ENCODE results near the gene SRGAP3.

SRGAP3 gene

GRCh38 chr3:8986741-8987140, 262.7 kb downstream of the SRGAP3 start:
- Histone ChIP-seq H3K4me1 (ENCODE audit: control insufficient read depth in 1 of 2, insufficient read depth in 2 of 2, low read length in 2 of 2) (peaks cover 6 to 9% of the 10 kb centered on the region in 2 donors), H3K27me3 (ENCODE audit: low read depth, low read length) (no peaks in the 10 kb centered on the region), H3K27ac (ENCODE audit: low read length) (no peak overlapping the region), H3K36me3 (ENCODE audit: control insufficient read depth in 1 of 2, insufficient read depth in 2 of 2, low read length in 2 of 2) (peaks cover 0 to 8% of the 10 kb centered on the region in 2 donors), H3K4me3 (ENCODE audit: low read depth in 1 of 2, low read length in 2 of 2) (no peak overlapping the region), H3K9me3 (ENCODE audit: control insufficient read depth in 1 of 2, low read length in 2 of 2) (no peaks in the 10 kb centered on the region)

- H3K27ac ChIP-seq (ENCODE audit: low read length) = no peak overlapping the region
- no peak overlapping the region for H3K4me3 ChIP-seq (ENCODE audit: low read depth in 1 of 2, low read length in 2 of 2)
- H3K4me1 ChIP-seq (ENCODE audit: control insufficient read depth in 1 of 2, insufficient read depth in 2 of 2, low read length in 2 of 2) = peaks cover 6 to 9% of the 10 kb centered on the region in 2 donors
- H3K9me3 ChIP-seq (ENCODE audit: control insufficient read depth in 1 of 2, low read length in 2 of 2) = no peaks in the 10 kb centered on the region
- H3K27me3 ChIP-seq (ENCODE audit: low read depth, low read length) = no peaks in the 10 kb centered on the region
- peaks cover 0 to 8% of the 10 kb centered on the region in 2 donors for H3K36me3 ChIP-seq (ENCODE audit: control insufficient read depth in 1 of 2, insufficient read depth in 2 of 2, low read length in 2 of 2)
Observed at GRCh38 chr3:8985876-8986275, 263.6 kb downstream of the SRGAP3 start.

GRCh38 chr3:8985411-8985831, 264.0 kb downstream of the SRGAP3 start:
- H3K27ac ChIP-seq (ENCODE audit: low read length) = no peak overlapping the region
- no peak overlapping the region for H3K4me3 ChIP-seq (ENCODE audit: low read depth in 1 of 2, low read length in 2 of 2)
- H3K36me3 ChIP-seq (ENCODE audit: control insufficient read depth in 1 of 2, insufficient read depth in 2 of 2, low read length in 2 of 2) = peaks cover 0 to 6% of the 10 kb centered on the region in 2 donors
- no peaks in the 10 kb centered on the region for H3K9me3 ChIP-seq (ENCODE audit: control insufficient read depth in 1 of 2, low read length in 2 of 2)
- no peaks in the 10 kb centered on the region for H3K27me3 ChIP-seq (ENCODE audit: low read depth, low read length)
- H3K4me1 ChIP-seq (ENCODE audit: control insufficient read depth in 1 of 2, insufficient read depth in 2 of 2, low read length in 2 of 2) = peaks cover 6 to 9% of the 10 kb centered on the region in 2 donors

- Histone ChIP-seq H3K27ac (ENCODE audit: low read length) (no peak overlapping the region), H3K9me3 (ENCODE audit: control insufficient read depth in 1 of 2, low read length in 2 of 2) (peaks cover 0 to under 1% of the 10 kb centered on the region in 2 donors)
Observed at GRCh38 chr3:8984526-8984925, 264.9 kb downstream of the SRGAP3 start.

GRCh38 chr3:8984081-8984480, 265.4 kb downstream of the SRGAP3 start:
- H3K27me3 ChIP-seq (ENCODE audit: low read depth, low read length) = no peaks in the 10 kb centered on the region
- H3K9me3 ChIP-seq (ENCODE audit: control insufficient read depth in 1 of 2, low read length in 2 of 2) = peaks cover 4 to 5% of the 10 kb centered on the region in 2 donors
- H3K4me1 ChIP-seq (ENCODE audit: control insufficient read depth in 1 of 2, insufficient read depth in 2 of 2, low read length in 2 of 2) = peaks cover 6 to 9% of the 10 kb centered on the region in 2 donors
- no peak overlapping the region for H3K4me3 ChIP-seq (ENCODE audit: low read depth in 1 of 2, low read length in 2 of 2)
- no peak overlapping the region for H3K27ac ChIP-seq (ENCODE audit: low read length)
- H3K36me3 ChIP-seq (ENCODE audit: control insufficient read depth in 1 of 2, insufficient read depth in 2 of 2, low read length in 2 of 2) = no peaks in the 10 kb centered on the region

More at GRCh38 chr3:8984526-8984925, 264.9 kb downstream of the SRGAP3 start:
- H3K4me3 ChIP-seq (ENCODE audit: low read depth in 1 of 2, low read length in 2 of 2) = no peak overlapping the region
- no peaks in the 10 kb centered on the region for H3K36me3 ChIP-seq (ENCODE audit: control insufficient read depth in 1 of 2, insufficient read depth in 2 of 2, low read length in 2 of 2)
- H3K27me3 ChIP-seq (ENCODE audit: low read depth, low read length) = no peaks in the 10 kb centered on the region
- H3K4me1 ChIP-seq (ENCODE audit: control insufficient read depth in 1 of 2, insufficient read depth in 2 of 2, low read length in 2 of 2) = peaks cover 6 to 9% of the 10 kb centered on the region in 2 donors

- Histone ChIP-seq H3K9me3 (ENCODE audit: control insufficient read depth in 1 of 2, low read length in 2 of 2) (peaks cover 7 to 9% of the 10 kb centered on the region in 2 donors), H3K36me3 (ENCODE audit: control insufficient read depth in 1 of 2, insufficient read depth in 2 of 2, low read length in 2 of 2) (no peaks in the 10 kb centered on the region), H3K27me3 (ENCODE audit: low read depth, low read length) (no peaks in the 10 kb centered on the region), H3K27ac (ENCODE audit: low read length) (no peak overlapping the region), H3K4me1 (ENCODE audit: control insufficient read depth in 1 of 2, insufficient read depth in 2 of 2, low read length in 2 of 2) (peaks cover 6 to 8% of the 10 kb centered on the region in 2 donors), H3K4me3 (ENCODE audit: low read depth in 1 of 2, low read length in 2 of 2) (no peak overlapping the region)
Observed at GRCh38 chr3:8983591-8983990, 265.9 kb downstream of the SRGAP3 start.

- Histone ChIP-seq H3K9me3 (ENCODE audit: control insufficient read depth in 1 of 2, low read length in 2 of 2) (peaks cover 7 to 9% of the 10 kb centered on the region in 2 donors), H3K4me1 (ENCODE audit: control insufficient read depth in 1 of 2, insufficient read depth in 2 of 2, low read length in 2 of 2) (peaks cover 3 to 6% of the 10 kb centered on the region in 2 donors), H3K36me3 (ENCODE audit: control insufficient read depth in 1 of 2, insufficient read depth in 2 of 2, low read length in 2 of 2) (no peaks in the 10 kb centered on the region), H3K27me3 (ENCODE audit: low read depth, low read length) (no peaks in the 10 kb centered on the region), H3K4me3 (ENCODE audit: low read depth in 1 of 2, low read length in 2 of 2) (no peak overlapping the region), H3K27ac (ENCODE audit: low read length) (no peak overlapping the region)
Observed at GRCh38 chr3:8983026-8983425, 266.4 kb downstream of the SRGAP3 start.

GRCh38 chr3:8982509-8982908, 266.9 kb downstream of the SRGAP3 start:
- Histone ChIP-seq H3K4me1 (ENCODE audit: control insufficient read depth in 1 of 2, insufficient read depth in 2 of 2, low read length in 2 of 2) (peaks cover under 1 to 6% of the 10 kb centered on the region in 2 donors), H3K4me3 (ENCODE audit: low read depth in 1 of 2, low read length in 2 of 2) (no peak overlapping the region), H3K9me3 (ENCODE audit: control insufficient read depth in 1 of 2, low read length in 2 of 2) (peaks cover 7 to 9% of the 10 kb centered on the region in 2 donors), H3K27ac (ENCODE audit: low read length) (no peak overlapping the region), H3K36me3 (ENCODE audit: control insufficient read depth in 1 of 2, insufficient read depth in 2 of 2, low read length in 2 of 2) (no peaks in the 10 kb centered on the region), H3K27me3 (ENCODE audit: low read depth, low read length) (no peaks in the 10 kb centered on the region)

GRCh38 chr3:8981700-8982099, 267.7 kb downstream of the SRGAP3 start:
- H3K9me3 ChIP-seq (ENCODE audit: control insufficient read depth in 1 of 2, low read length in 2 of 2) = peaks cover 7 to 9% of the 10 kb centered on the region in 2 donors
- no peak overlapping the region for H3K27ac ChIP-seq (ENCODE audit: low read length)
- H3K4me3 ChIP-seq (ENCODE audit: low read depth in 1 of 2, low read length in 2 of 2) = no peak overlapping the region
- H3K36me3 ChIP-seq (ENCODE audit: control insufficient read depth in 1 of 2, insufficient read depth in 2 of 2, low read length in 2 of 2) = no peaks in the 10 kb centered on the region
- peaks cover 0 to 6% of the 10 kb centered on the region in 2 donors for H3K4me1 ChIP-seq (ENCODE audit: control insufficient read depth in 1 of 2, insufficient read depth in 2 of 2, low read length in 2 of 2)
- H3K27me3 ChIP-seq (ENCODE audit: low read depth, low read length) = no peaks in the 10 kb centered on the region

- Histone ChIP-seq H3K27ac (ENCODE audit: low read length) (no peak overlapping the region), H3K36me3 (ENCODE audit: control insufficient read depth in 1 of 2, insufficient read depth in 2 of 2, low read length in 2 of 2) (no peaks in the 10 kb centered on the region), H3K27me3 (ENCODE audit: low read depth, low read length) (no peaks in the 10 kb centered on the region), H3K9me3 (ENCODE audit: control insufficient read depth in 1 of 2, low read length in 2 of 2) (peaks cover 7 to 9% of the 10 kb centered on the region in 2 donors), H3K4me3 (ENCODE audit: low read depth in 1 of 2, low read length in 2 of 2) (no peak overlapping the region), H3K4me1 (ENCODE audit: control insufficient read depth in 1 of 2, insufficient read depth in 2 of 2, low read length in 2 of 2) (peaks cover 0 to 6% of the 10 kb centered on the region in 2 donors)
Observed at GRCh38 chr3:8981296-8981695, 268.1 kb downstream of the SRGAP3 start.

- Histone ChIP-seq H3K27ac (ENCODE audit: low read length) (no peak overlapping the region), H3K9me3 (ENCODE audit: control insufficient read depth in 1 of 2, low read length in 2 of 2) (peaks cover 7 to 9% of the 10 kb centered on the region in 2 donors), H3K27me3 (ENCODE audit: low read depth, low read length) (no peaks in the 10 kb centered on the region), H3K4me3 (ENCODE audit: low read depth in 1 of 2, low read length in 2 of 2) (no peak overlapping the region), H3K4me1 (ENCODE audit: control insufficient read depth in 1 of 2, insufficient read depth in 2 of 2, low read length in 2 of 2) (peaks cover 0 to 6% of the 10 kb centered on the region in 2 donors), H3K36me3 (ENCODE audit: control insufficient read depth in 1 of 2, insufficient read depth in 2 of 2, low read length in 2 of 2) (no peaks in the 10 kb centered on the region)
Observed at GRCh38 chr3:8980756-8981257, 268.6 kb downstream of the SRGAP3 start.

- Histone ChIP-seq H3K27ac (ENCODE audit: low read length) (no peak overlapping the region), H3K4me1 (ENCODE audit: control insufficient read depth in 1 of 2, insufficient read depth in 2 of 2, low read length in 2 of 2) (peaks cover 0 to 6% of the 10 kb centered on the region in 2 donors), H3K27me3 (ENCODE audit: low read depth, low read length) (no peaks in the 10 kb centered on the region), H3K4me3 (ENCODE audit: low read depth in 1 of 2, low read length in 2 of 2) (no peak overlapping the region), H3K9me3 (ENCODE audit: control insufficient read depth in 1 of 2, low read length in 2 of 2) (peaks cover 7 to 9% of the 10 kb centered on the region in 2 donors), H3K36me3 (ENCODE audit: control insufficient read depth in 1 of 2, insufficient read depth in 2 of 2, low read length in 2 of 2) (no peaks in the 10 kb centered on the region)
Observed at GRCh38 chr3:8979262-8979661, 270.2 kb downstream of the SRGAP3 start.

Measured in muscle layer of duodenum (tissue), 2 donors.